K562 (cell line): ENCODE results near the gene TET2. TPM values are rescaled to one million over a fixed set of nuclear protein-coding genes. Genes with fewer than 3 reads are reported as not detected.

Experiments used
- ARID3A ChIP-seq: IDR thresholded peaks from 2 replicates; pipeline ENCODE4 v1.6.1; 2012; ENCODE audit warnings: low read depth, low read length, improper control_type of control experiment, borderline replicate concordance
- CBFA2T3 ChIP-seq: fragments of 450-650 bp; IDR thresholded peaks from 2 replicates; pipeline ENCODE4 v1.6.1; 2017
- CHD4 ChIP-seq: fragments of 200-600 bp; sonication (generic); IDR thresholded peaks from 3 replicates; pipeline ENCODE4 v1.6.1; 2012; ENCODE audit warnings: low read depth, mild to moderate bottlenecking, mixed read lengths, low read length, inconsistent platforms; ENCODE audit not compliant: insufficient read depth, insufficient replicate concordance, poor library complexity, severe bottlenecking
- polyA plus RNA-seq, 8 experiments: library from polyadenylated mRNA; depleted of rRNA in 4 of 8; stranded (reverse) in 5 of 8; unstranded in 3 of 8; fragments of >200 nt; fragmentation: Nextera tagmentation in 2 of 8; fragmentation: Illumina TruSeq in 1 of 8; extraction: Ambion mirVana in 2 of 8; extraction: Trizol in 1 of 8; gene quantifications; 2 replicates each; pipeline versions ENCODE4 v1.2.1 to v1.2.3, GENCODE V29; 2011 to 2014; ENCODE audit warnings: inconsistent platforms in 1 of 8, missing spikeins in 1 of 8
- total RNA-seq, 7 experiments: library from RNA; depleted of rRNA in 6 of 7; stranded (reverse); fragments of >200 nt in 6 of 7; fragmentation: Illumina TruSeq in 2 of 7; extraction: Trizol in 2 of 7; gene quantifications; 2 replicates each; pipeline versions ENCODE4 v1.2.1 to v1.2.3, GENCODE V29; 2011 to 2021; ENCODE audit warnings: low replicate concordance in 1 of 7
- TF ChIP-seq, protein P1 (sequence below): fragments of 250-450 bp; sonication (Bioruptor Pico); IDR thresholded peaks from 2 replicates; pipeline ENCODE4 v1.8.0; 2021; ENCODE audit warnings: borderline replicate concordance, mild to moderate bottlenecking, moderate library complexity; ENCODE audit not compliant: poor library complexity, severe bottlenecking
- TF ChIP-seq, protein P2 (sequence below): sonication (generic); formaldehyde crosslinking; IDR thresholded peaks from 2 replicates; pipeline ENCODE4 v1.4.0; 2020; ENCODE audit warnings: mild to moderate bottlenecking, missing genetic modification reagents

TET2 gene
- total and polyA plus RNA-seq, 9 of the 15 experiments (the other 6 are each of a cell fraction or from before 2014, with no cell fraction given), result 0.80 to 11.1 (median 4.9) TPM

DNA sequence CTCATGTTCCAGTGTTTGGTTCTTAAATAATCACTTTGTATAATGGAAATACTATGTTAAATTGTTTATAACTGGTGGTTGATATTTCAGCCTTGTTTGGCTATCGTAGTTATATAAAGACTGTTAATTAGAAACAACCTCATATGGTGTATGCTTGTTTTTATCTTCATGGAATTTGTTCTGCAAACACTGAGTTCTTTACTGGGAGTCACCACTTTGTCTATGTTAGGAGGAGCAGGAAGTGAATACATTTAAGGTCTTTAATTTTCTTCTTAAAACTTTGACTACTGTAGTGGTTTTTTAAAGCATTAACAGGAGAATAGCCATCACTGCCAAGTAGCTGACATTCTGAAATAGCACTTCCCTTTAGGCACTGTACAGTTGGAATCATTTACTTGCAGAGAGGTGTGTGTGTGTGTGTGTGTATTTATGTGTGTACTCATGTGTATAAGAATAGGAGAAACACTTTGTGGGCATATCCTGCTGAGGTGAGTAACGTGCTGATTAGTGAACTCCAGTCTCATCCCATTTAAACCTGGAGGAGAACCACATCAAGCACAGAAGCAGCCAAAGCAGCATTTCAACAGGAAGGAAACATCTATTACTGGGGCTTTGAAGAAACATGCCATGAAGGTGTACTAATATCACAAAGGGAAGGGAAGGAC lies 37.8 kb downstream of the TET2 start (continued):
- TF ChIP-seq, protein P1, sequence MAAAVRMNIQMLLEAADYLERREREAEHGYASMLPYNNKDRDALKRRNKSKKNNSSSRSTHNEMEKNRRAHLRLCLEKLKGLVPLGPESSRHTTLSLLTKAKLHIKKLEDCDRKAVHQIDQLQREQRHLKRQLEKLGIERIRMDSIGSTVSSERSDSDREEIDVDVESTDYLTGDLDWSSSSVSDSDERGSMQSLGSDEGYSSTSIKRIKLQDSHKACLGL (CRISPR knock-in tag), result no peak
- TF ChIP-seq, protein P2, sequence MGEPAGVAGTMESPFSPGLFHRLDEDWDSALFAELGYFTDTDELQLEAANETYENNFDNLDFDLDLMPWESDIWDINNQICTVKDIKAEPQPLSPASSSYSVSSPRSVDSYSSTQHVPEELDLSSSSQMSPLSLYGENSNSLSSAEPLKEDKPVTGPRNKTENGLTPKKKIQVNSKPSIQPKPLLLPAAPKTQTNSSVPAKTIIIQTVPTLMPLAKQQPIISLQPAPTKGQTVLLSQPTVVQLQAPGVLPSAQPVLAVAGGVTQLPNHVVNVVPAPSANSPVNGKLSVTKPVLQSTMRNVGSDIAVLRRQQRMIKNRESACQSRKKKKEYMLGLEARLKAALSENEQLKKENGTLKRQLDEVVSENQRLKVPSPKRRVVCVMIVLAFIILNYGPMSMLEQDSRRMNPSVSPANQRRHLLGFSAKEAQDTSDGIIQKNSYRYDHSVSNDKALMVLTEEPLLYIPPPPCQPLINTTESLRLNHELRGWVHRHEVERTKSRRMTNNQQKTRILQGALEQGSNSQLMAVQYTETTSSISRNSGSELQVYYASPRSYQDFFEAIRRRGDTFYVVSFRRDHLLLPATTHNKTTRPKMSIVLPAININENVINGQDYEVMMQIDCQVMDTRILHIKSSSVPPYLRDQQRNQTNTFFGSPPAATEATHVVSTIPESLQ (CRISPR knock-in tag), result no peak
- TF ChIP-seq CBFA2T3 (no peak), CHD4 (no peak), ARID3A (no peak)
